Glutamatergic neuron (in vitro differentiated cells): ENCODE measurements around the gene CRTAP. TPM values are rescaled to one million over a fixed set of nuclear protein-coding genes. Genes with fewer than 3 reads are reported as not detected.

Source experiments
- DNase-seq: peaks from one replicate; pipeline ENCODE4 v3.0.0; 2022
- H3K27ac Mint-ChIP-seq: one replicate; pipeline ENCODE4 v1.8.0; 2020; ENCODE audit warnings: mild to moderate bottlenecking, mixed read lengths, inconsistent platforms; ENCODE audit not compliant: unreplicated experiment
- H3K27me3 Mint-ChIP-seq: one replicate; pipeline ENCODE4 v1.8.0; 2020; ENCODE audit warnings: mild to moderate bottlenecking, moderate library complexity, mixed read lengths, inconsistent platforms; ENCODE audit not compliant: unreplicated experiment
- H3K36me3 Mint-ChIP-seq: one replicate; pipeline ENCODE4 v1.8.0; 2020; ENCODE audit warnings: mild to moderate bottlenecking, mixed read lengths, inconsistent platforms; ENCODE audit not compliant: unreplicated experiment
- H3K4me1 Mint-ChIP-seq: one replicate; pipeline ENCODE4 v1.8.0; 2020; ENCODE audit warnings: mild to moderate bottlenecking, low read depth, mixed read lengths, inconsistent platforms; ENCODE audit not compliant: unreplicated experiment
- H3K4me3 Mint-ChIP-seq: one replicate; pipeline ENCODE4 v1.8.0; 2020; ENCODE audit warnings: mild to moderate bottlenecking, mixed read lengths, inconsistent platforms; ENCODE audit not compliant: unreplicated experiment
- H3K9me3 Mint-ChIP-seq: one replicate; pipeline ENCODE4 v1.8.0; 2020; ENCODE audit warnings: mild to moderate bottlenecking, moderate library complexity, mixed read lengths, inconsistent platforms; ENCODE audit not compliant: unreplicated experiment
- CTCF ChIP-seq: fragments of 200-600 bp; sonication (generic); IDR thresholded peaks from one replicate; pipeline ENCODE4 v1.5.0; 2021; ENCODE audit not compliant: partially characterized antibody, unreplicated experiment
- total RNA-seq: library from RNA; stranded (reverse); fragmentation: NEBNext Ultra II Directional; extraction: Animal tissue kit (Norgen Biotek cat#: 25700); gene quantifications from one replicate; pipeline ENCODE4 v1.2.1, GENCODE V29; 2021; ENCODE audit not compliant: unreplicated experiment

CRTAP gene
- total RNA-seq, 1 donor from 2014 or later: 43.2 TPM

GRCh38 chr3:33125840-33126239, 12.0 kb downstream of the CRTAP start:
- peaks cover 3% of the 10 kb centered on the region for H3K27me3 Mint-ChIP-seq
- no peak for TF ChIP-seq CTCF
- no peaks in the 10 kb centered on the region for H3K9me3 Mint-ChIP-seq
- DNase-seq: no peak
- no peaks in the 10 kb centered on the region for H3K4me1 Mint-ChIP-seq
- H3K27ac Mint-ChIP-seq: no peak overlapping the region
- H3K36me3 Mint-ChIP-seq: no peaks in the 10 kb centered on the region
- no peak overlapping the region for H3K4me3 Mint-ChIP-seq

DNA sequence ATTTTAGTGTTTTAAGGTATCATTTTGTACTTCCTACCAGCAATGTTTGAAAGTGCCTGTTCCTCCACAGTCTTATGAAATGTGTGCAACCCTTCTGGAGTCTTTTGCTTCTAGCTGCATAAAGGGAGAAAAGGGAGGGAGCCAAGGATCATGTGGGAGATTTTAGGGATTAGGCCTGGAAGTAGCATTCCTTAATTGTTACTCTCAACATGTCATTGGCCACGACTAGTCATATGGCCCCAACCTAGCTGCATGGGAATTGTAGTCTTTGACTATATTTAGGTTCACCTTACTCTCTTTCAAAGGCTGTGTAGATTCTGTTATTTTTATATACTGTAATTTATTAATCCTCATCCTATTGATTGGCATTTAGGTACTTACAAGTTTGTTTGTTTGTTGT, 14.9 kb downstream of the CRTAP start:
- H3K36me3 Mint-ChIP-seq: no peaks in the 10 kb centered on the region
- H3K9me3 Mint-ChIP-seq: no peaks in the 10 kb centered on the region
- H3K4me3 Mint-ChIP-seq: no peak overlapping the region
- TF ChIP-seq CTCF: no peak
- H3K4me1 Mint-ChIP-seq: no peaks in the 10 kb centered on the region
- H3K27ac Mint-ChIP-seq: no peak overlapping the region
- DNase-seq: no peak
- H3K27me3 Mint-ChIP-seq: no peaks in the 10 kb centered on the region

- DNase-seq: no peak
- no peak overlapping the region for H3K27ac Mint-ChIP-seq
- H3K36me3 Mint-ChIP-seq: no peaks in the 10 kb centered on the region
- H3K27me3 Mint-ChIP-seq: no peaks in the 10 kb centered on the region
- no peak for TF ChIP-seq CTCF
- no peaks in the 10 kb centered on the region for H3K4me1 Mint-ChIP-seq
- no peak overlapping the region for H3K4me3 Mint-ChIP-seq
- H3K9me3 Mint-ChIP-seq: no peaks in the 10 kb centered on the region
Measured at GRCh38 chr3:33130144-33130543, 16.3 kb downstream of the CRTAP start.

DNA sequence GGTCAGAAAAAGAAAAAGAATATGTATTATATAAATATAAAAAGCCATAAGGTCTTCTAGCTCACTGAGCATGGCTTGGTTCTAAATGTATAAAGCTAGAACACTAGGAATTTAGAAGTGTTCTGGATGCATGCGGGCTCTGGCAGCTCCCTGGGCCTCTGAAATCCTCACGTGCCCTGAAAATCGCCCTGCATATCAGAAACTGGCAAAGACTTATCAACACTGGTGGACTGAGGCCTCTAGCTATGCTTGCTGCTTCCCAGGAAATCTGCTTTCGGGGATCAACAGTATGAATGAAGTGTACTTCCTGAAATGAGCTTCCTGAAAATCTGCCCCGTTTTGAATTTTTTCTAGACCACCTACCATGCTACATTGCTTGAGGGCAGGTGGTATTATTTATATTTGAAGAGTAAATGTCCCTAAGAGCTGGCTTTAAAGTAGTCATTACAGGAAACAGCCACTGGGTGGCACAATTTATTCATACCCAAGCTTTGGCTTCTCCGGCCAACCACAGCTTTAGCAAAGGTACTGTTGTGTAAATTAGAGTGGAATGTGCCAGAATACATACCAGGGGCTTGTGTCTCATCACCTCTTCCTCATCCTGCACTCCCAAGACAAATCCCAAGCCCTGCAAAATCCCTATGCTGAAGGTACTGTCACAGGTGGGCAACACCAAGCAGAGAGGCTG, 17.7 kb downstream of the CRTAP start:
- no peaks in the 10 kb centered on the region for H3K4me1 Mint-ChIP-seq
- no peaks in the 10 kb centered on the region for H3K27me3 Mint-ChIP-seq
- H3K4me3 Mint-ChIP-seq: no peak overlapping the region
- H3K36me3 Mint-ChIP-seq: no peaks in the 10 kb centered on the region
- peak; percentile 42 for DNase-seq
- no peaks in the 10 kb centered on the region for H3K9me3 Mint-ChIP-seq
- peak; percentile 89 for TF ChIP-seq CTCF
- no peak overlapping the region for H3K27ac Mint-ChIP-seq

- Mint-ChIP-seq H3K27me3 (no peaks in the 10 kb centered on the region), H3K9me3 (no peaks in the 10 kb centered on the region), H3K4me1 (no peaks in the 10 kb centered on the region), H3K4me3 (no peak overlapping the region), H3K36me3 (no peaks in the 10 kb centered on the region), H3K27ac (no peak overlapping the region)
- no peak for TF ChIP-seq CTCF
- no peak for DNase-seq
Measured at GRCh38 chr3:33132019-33132360, 18.2 kb downstream of the CRTAP start.
